ENCODE results near the gene CADPS2.

DNA sequence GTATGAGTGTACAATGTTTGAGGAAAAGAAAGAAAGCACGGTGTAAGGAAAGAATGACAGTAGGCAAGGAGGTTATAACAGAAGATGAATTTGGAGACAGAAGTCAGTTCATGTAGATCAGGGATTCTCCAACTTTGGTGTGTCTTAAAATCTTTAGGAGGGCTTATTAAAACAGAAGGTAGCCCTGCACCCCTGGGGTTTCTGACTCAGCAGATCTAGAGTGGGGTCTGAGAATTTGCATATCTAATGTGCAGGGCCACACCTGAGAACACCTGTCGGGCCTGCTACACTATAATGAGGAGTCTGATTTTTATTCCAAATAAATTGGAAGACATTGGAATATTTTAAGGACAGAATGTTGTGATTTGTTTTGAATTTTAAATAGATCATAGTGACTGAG lies 307.9 kb downstream of the CADPS2 start:
- TF ChIP-seq, protein P1, sequence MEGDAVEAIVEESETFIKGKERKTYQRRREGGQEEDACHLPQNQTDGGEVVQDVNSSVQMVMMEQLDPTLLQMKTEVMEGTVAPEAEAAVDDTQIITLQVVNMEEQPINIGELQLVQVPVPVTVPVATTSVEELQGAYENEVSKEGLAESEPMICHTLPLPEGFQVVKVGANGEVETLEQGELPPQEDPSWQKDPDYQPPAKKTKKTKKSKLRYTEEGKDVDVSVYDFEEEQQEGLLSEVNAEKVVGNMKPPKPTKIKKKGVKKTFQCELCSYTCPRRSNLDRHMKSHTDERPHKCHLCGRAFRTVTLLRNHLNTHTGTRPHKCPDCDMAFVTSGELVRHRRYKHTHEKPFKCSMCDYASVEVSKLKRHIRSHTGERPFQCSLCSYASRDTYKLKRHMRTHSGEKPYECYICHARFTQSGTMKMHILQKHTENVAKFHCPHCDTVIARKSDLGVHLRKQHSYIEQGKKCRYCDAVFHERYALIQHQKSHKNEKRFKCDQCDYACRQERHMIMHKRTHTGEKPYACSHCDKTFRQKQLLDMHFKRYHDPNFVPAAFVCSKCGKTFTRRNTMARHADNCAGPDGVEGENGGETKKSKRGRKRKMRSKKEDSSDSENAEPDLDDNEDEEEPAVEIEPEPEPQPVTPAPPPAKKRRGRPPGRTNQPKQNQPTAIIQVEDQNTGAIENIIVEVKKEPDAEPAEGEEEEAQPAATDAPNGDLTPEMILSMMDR (IDR thresholded peaks at IDR 0.05; ENCODE audit: insufficient read depth, low read length) = no peak
- TF ChIP-seq POLR2AphosphoS5 (IDR thresholded peaks at IDR 0.05; ENCODE audit: low read depth) (no peak), GABPA (IDR thresholded peaks at IDR 0.05; ENCODE audit: low read depth) (no peak)

All from HL-60 (cell line).